GM10847 (cell line): ENCODE data around the gene TARS3.

Experiments
- POLR2A ChIP-seq: IDR thresholded peaks from 2 replicates; pipeline ENCODE4 v1.6.1; 2011; ENCODE audit not compliant: insufficient read length; ENCODE audit errors: extremely low read depth

The TARS3 gene

DNA sequence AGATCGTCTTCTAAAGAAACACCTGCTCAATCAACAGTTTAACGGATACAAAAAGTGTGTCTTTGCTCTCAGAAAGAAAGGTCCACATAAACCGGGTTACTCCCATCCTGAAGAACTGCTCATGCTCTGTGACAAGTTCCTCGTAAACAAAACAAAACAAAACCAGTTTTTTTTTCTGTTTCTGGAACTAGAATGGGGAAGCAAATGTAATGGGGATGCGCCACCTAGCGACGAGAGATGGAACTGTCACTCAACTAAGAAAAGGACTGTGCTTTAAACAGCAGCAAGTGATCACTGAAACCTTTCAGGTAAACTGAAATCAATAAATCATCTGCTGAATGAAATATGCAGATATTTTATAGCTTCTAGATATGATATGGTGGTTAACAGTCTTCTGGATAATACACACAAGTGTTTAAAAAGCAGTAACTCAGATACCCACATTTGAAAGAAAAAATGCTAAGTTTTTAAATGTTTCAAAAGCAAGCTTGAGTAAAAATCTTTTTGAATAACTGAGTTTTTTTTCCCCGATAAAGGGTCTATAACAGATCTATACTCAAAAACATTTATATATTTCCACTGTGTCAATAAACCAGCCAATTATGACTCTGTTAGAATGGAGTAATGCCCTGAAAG, 83.0 kb downstream of the TARS3 start:
- TF ChIP-seq POLR2A = no peak

DNA sequence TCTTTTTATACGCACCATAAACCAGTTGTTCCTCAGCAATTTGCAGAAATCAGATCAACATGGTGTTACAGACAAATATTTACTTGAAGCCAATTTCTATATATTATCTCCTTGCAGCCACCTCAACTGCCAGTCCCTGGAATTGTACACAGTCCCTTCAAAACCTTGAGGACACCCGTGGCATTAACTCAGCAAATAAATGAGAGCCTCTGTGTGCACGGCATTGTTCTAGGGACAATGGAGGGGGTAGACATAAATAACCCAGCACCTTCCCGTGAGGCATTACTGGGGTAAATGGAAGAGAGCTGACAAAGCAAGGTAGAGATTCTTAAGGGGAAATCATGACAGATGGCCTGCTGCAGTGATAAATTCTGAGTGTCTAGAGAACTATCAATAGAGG, 84.6 kb downstream of the TARS3 start:
- TF ChIP-seq POLR2A = no peak

DNA sequence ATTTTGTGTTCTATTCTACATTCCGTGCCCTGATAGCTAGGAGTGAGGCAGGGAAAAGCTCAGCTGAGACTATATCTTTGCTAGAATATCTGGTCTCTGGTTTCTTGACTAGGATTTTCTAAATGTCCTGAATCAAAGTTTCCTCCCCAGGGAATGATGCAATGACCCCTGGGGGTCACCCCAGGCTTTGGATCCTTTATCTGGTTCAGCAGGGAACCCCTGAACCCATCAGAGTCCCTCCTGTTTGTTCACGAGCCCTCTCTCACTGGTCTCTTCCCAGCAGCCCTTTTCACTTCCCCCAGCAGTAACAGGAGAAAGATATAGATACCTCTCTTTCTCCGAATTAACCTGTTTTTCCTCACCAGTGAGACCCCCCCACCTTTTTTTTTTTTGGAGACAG, 86.4 kb downstream of the TARS3 start:
- TF ChIP-seq POLR2A = no peak

DNA sequence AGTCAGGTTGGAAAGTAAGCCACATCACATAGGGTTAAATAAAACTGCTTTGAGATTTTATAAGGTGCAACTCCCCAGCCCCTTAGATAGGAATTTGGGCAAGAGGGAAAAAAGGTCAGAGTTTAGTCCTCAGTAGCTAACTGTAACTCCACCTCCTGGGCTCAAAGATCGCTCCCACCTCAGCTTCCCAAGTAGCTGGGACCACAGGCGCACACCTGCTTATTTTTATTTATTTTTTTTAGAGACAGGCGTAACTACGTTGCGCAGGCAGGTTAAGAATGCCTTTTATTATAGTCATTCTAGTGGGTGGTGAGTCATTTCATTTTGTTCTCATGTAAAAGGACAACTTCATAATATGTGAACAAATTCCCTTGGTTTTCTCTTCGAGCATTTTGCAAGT, 86.8 kb downstream of the TARS3 start:
- TF ChIP-seq POLR2A = no peak

DNA sequence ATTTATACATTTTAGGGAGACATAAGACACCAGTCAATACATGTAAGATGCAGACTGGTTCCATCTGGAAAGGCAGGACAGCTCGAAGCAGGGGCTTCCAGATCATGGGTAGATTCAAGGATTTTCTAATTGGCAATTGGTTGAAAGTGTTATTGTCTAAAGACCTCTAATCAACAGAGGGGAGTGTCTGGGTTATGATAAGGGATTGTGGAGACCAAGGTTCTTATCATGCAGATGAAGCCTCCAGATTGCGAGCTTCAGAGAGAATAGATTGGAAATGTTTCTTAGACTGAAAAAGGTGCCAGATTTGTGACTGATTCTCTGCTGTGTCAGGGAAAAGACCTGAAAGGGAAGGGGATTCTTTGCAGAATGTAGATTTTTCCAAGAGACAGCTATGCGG, 87.2 kb downstream of the TARS3 start:
- no peak for TF ChIP-seq POLR2A

DNA sequence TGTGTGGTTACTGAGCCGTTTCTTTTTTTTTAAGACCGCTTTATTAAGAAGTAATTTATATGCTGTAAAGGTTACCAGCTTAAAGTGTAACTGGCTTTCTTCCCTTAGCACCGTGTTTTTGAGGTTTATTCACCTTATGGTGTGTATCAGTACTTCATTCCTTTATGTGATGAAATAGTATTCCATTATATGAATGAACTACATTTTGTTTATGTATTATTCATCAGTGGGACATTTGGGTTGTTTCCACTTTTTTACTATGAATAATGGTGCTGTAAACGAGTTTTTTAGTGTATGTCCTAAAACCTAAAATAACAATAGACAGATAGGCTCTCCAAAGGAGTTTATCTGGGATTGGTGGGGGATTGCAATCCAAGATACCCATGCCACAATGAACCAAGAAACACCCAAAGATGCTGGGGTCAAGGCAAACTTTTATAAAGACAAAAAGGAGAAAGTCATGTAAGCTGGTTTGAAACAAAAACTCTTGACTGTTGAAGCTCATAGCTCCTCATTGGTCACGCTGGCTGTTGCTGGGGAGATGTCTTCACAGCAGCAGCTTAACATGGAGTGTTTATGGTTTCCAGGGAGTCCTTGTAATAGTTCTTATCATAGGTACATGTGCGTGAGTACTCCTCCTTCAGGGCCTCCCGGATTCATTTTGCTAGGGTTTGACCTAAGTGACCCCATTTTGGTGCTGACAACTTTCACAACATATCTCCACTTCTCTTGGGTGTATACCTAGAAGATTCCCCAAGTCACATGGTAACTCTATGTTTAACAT, 88.1 kb downstream of the TARS3 start:
- no peak for TF ChIP-seq POLR2A

DNA sequence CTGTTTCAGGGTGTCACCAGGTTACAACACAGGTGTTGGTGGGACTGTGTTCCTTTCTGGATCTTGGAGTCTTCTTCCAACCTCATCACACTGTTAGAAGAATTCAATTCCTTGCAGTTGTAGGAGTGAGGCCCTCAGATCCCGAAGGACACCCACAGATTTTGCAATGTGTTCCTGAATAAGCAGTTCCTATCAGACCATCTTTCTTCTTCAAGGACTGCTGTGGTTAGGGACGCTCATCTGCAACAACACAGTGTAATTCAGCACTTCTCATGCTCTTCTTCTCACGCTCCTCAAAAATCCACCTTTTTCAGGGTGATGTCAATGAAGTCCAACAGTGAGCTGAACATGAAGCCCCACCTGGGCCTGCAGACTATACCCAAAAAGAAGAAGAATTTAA, 90.9 kb downstream of the TARS3 start:
- TF ChIP-seq POLR2A = no peak

DNA sequence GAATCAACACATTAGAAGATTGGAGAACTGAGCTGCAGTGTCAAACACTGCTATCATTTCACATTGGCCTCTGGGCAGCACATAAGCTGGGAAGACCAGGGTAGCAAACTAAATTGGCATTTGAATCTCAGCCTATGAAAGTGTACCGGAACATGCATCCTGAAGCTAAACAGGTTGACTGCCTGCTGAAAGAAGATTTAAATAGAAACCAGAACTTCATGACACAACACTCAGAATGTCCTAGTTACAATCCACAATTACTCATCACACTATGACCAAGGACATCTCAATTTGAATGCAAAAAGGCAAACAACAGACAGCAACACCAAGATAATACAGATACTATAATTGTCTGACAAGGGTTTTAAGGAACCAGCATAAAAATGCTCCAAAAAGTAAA, 98.3 kb downstream of the TARS3 start:
- no peak for TF ChIP-seq POLR2A

DNA sequence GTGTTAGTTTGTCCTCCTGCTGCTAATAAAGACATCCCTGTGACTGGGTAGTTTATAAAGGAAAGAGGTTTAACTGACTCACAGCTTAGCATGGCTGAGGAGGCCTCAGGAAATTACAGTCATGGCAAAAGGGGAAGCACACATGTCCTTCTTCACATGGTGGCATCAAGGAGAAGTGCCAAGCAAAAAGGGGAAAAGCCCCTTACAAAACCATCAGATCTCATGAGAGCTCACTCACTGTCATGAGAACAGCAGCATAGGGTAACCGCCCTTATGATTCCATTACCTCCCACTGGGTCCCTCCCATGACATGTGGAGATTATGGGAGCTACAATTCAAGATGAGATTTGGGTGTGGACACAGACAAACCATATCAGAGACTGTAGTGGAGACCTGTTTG, 99.1 kb downstream of the TARS3 start:
- no peak for TF ChIP-seq POLR2A

DNA sequence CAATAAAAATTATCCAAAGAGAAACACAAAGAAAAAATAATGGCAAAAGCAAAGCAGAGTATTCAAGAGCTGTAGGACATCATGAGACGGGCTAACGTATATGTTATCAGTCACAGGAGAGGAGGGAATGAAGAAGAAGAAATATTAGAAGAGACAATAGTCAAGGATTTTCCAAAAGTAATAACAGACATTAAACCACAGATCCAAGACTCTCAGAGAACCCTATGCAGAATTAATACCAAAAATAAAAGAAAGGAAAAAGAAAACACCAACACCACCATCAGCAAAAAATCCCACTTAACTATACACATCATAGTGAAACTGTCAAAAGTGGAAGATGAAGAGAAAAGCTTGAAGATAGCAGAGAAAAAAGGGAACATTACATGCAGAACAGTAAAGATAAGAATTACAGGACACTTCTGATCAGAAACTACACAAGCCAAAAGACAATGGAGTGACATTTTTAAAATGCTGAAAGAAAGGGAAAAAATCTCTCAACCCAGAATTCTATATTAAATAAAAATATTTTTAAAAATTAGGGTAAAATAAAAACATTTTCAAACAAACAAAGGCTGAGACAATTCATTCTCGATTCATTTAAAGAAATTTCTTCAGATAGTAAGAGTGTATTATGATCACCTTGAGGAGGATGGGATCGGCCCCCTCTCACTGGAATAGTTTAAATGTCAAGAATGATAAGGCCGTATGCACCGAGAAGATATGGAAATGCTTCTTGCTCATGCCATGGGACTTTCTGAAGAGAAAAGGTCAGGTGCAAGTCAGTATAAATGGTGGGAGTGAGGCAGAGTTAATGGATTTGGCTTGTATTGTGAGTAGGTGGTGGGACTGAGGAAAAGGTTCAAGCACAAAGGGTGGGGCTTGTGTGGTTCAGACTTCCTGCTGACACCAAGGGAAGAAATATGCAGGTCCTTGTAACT, 100.6 kb downstream of the TARS3 start:
- TF ChIP-seq POLR2A = no peak

DNA sequence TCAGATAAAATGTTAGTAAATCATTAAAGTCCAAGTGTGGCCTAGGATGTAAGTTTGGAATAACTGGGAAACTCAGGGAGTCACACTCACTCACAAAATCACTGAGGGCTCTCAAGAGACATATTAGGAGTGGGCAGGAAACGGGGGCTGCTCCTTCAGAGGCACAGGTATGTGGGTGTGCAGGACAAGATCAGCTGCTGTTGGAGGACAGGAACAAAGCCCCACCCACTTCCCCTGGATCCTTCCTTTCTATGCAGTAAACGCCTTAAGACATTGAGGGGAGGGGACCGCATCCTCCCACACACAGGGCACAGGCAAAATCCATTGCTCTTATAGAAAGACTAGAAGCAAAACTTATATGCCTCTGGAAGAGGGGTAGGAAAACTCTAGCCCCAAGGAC, 102.3 kb downstream of the TARS3 start:
- no peak for TF ChIP-seq POLR2A

DNA sequence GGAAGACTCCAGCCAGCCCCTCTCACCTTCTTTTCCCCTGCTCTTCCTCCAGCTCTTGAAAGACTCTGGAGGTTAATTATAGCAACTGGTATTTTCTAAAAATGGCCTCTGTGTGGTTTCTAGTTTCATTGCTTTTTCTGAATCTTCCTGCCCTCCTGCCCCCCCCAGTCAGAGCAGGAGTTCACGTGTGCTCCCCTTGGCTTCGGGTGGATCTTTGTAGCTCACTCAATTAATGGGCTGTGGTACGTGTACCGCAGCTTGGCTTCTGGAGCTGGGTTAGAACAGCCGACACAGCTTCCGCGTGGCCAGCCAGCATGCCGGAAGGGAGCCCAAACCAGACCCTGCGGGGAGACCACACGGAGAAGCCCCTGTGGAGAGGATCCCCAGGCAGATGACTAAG, 103.6 kb downstream of the TARS3 start:
- no peak for TF ChIP-seq POLR2A

DNA sequence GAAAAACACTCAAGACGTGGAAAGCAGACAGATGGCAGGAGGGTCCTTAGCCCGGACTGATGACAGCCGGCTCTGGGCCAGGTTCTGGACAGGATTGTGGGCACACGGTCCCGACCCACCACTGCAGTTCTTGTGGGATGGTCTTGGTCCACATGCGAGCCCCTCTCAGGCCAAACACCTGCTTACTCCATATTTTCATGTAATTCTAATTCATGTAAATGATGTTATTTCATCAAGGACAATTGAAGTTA, 104.7 kb downstream of the TARS3 start:
- TF ChIP-seq POLR2A = no peak

DNA sequence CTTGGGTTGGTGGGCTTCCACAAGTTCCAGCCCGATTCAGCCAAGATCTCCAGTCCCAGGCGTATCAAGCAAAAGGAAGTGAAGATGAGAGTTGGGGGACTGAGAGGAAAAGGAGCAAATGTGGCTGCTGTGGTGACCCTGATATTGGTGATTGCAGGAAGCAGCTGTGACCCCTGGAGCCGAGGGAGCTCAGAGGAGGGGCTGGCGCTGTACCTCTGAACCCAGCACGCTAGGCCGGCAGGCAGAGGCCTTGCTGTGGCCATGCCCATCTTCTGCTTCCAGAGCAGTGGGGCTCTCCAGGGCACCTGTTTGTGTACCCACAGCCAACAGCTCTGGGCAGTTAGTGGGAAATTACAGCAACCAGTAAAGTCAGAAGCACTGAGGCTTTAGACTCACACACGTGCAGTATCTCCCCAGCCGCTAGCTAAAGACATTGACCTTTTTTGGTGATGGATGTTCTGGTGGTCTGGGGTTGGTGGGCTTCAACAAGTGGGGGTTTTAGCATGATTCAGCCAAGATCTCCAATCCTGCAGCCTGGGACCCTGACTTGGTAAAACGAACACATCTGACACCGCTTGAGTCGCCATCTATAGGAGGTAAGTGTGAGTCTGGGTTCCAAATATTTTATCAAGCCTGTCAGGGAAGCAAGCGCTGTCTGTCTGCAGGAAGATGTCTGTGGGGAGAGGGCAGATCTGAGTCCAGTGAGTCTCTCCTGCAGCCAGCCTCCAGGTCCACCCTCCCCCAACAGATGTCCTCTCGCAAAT, 105.2 kb downstream of the TARS3 start:
- no peak for TF ChIP-seq POLR2A

DNA sequence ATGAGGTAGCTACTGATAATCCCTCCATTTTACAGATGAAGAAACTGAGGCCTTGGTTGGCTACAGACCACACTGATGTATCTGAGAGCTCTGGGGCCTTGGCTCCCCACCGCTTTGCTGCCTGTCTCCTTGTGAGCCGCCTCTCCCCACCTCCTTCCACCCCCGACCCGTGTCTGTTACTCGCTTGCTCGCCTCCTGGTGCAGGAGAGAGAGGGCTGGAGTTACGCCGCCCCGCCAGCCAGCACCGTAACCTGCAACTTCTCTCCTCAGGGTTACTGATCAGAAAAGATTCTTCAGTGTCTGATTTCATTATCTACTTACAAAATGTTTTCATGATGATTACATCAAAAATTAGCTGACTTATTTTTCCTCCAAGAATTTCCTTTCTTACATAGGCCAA, 106.2 kb downstream of the TARS3 start:
- TF ChIP-seq POLR2A = no peak
